Left ventricle myocardium superior (tissue), 1 donor: ENCODE measurements around the gene MED8. TPM values are rescaled to one million over a fixed set of nuclear protein-coding genes. Genes with fewer than 3 reads are reported as not detected.

ENCODE experiments used
- ATAC-seq: fragments of 200-7000 bp; cut with Tn5 transposase; one replicate; pipeline ENCODE4 v1.9.1; 2020; ENCODE audit warnings: mild to moderate bottlenecking, moderate library complexity
- DNase-seq: peaks from one replicate; pipeline ENCODE4 v3.0.0-alpha.2; 2020
- intact Hi-C: fragments of 100-400 bp; cut with micrococcal nuclease; formaldehyde crosslinking; loops from one replicate; pipeline ENCODE4 v1.11.0; 2022
- long read RNA-seq: library from polyadenylated mRNA; unstranded; transcript quantifications from one replicate; pipeline ENCODE4 v2.0.0, GENCODE V29; 2021
- total RNA-seq: library from RNA; stranded (reverse); fragmentation: NEBNext Ultra II Directional; extraction: Animal tissue kit (Norgen Biotek cat#: 25700); gene quantifications from one replicate; pipeline ENCODE4 v1.2.1, GENCODE V29; 2021
- donor health status: DM: no; HTN: yes; CAD: no; lungs with severe emphysema.

MED8 gene
- total RNA-seq, result 16.0 TPM
- long read RNA-seq, transcript MED8-203 (7 exons, 1,924 nt), result major isoform, 22 of 37 reads
- long read RNA-seq, partial matches to known transcripts, result 4 of 37 reads
- long read RNA-seq, other reads (novel, unspliced or antisense), result 9 of 37 reads

GRCh38 chr1:43389326-43390313 is at the start of gene MED8, which contains the start of gene SZT2:
Gene MED8, minus strand, starts transcription at chr1:43389800. Its CDS starts 36 bp downstream, at chr1:43389764.
Gene SZT2, plus strand, starts transcription at chr1:43389899. Its CDS starts 70 bp downstream, at chr1:43389969.
- peak; percentile 96 for DNase-seq
- peak; percentile 99 for ATAC-seq
- intact Hi-C loops, result no loop called here

DNA sequence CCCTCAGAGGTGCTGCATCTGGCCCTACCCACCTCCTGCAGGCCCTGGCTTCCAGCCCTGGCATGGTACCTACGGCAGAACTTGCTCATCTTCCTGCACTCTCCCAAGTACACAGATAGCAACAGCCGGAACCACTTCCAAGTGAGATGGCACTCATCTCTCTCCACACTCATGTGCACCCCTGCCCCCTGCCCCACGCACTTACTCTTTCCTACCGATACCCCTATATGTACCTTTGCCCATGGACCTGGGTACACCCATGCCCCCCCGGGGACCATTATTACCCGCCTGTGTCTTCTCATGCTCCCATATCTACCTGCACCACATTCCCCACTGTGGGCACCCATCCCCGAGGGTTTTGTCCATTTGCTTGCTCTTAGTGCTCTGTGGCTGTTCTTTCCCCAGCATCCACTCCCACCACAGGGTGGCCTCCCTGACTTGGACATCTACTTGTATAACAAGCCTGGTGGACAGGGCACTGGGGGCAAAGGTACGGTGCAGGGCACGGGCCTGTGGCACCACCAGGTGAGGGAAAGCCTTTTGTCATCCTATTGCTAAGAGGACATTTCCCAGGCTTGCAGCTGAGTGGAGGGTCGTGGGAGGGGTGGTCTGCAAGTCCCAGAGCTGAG is 49.5 kb upstream of the MED8 start:
- ATAC-seq, result no peak
- DNase-seq, result no peak
- intact Hi-C loops, result no loop called here

DNA sequence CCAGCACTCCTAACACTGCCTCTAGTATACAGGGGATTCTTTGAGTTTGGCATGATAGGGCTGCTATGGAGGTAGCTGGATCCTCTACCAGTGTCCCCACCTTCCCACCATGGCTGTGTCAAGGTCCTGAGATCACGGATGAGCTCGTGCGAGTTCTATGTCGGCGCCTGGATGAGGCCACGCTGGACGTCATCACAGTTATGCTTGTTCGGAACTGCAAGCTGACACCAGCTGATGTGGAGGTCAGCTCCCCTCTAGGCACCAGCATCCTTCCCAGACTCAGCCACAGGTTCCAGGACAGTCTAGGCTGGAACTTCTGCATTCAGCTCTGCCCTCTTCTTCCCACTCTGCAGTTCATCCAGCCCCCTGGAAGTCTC is 49.0 kb upstream of the MED8 start:
- intact Hi-C loops, result no loop called here
- DNase-seq, result no peak
- no peak for ATAC-seq

DNA sequence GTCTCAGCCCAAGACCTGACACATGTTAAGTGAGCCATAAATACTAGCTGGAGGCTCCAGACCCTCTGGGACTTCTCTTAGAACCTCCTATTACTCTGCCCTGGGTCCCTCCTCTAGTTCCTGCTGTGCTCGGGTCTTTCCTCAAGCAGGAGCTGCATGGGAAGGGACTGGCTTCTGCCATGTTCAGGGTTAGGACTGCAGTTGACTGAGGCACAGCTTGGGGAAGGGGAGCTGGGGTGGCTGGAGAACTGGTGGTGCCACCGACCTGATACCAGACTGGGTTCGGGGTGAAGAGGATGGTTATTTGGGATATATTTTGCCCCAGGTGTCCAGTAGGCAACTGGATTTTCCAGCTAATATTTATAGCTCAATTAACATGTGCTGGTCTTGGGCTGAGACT is 48.4 kb upstream of the MED8 start:
- DNase-seq (no peak), ATAC-seq (no peak)
- intact Hi-C loops, result no loop called here

GRCh38 chr1:43437031-43437973 is 47.7 kb upstream of the MED8 start:
- intact Hi-C loops, result no loop called here
- DNase-seq, result no peak
- ATAC-seq, result no peak

DNA sequence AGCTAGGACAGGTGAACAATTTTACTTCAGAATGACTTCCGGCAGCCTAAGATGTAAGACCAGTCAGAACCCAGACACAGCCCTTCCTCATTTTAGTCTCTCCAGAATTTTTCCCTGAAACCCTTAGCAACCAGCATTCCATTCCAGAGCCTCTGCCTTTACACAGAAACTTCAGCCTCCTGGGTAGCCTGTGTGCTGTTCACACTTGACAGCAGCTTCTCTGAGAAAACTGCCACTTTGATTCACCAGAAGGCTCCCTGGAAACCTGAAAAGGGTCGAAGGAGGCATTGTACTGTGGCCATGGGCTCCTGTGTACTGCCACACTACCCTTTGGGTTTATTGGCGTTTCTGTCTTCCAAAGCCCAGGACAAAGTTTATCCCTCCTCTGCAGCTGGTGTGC is 46.8 kb upstream of the MED8 start:
- intact Hi-C loops, result no loop called here
- DNase-seq (no peak), ATAC-seq (no peak)

GRCh38 chr1:43435146-43436145 is 45.8 kb upstream of the MED8 start:
- ATAC-seq, result peak; percentile 83
- intact Hi-C loops, result no loop called here
- no peak for DNase-seq

GRCh38 chr1:43434256-43434655 is 44.7 kb upstream of the MED8 start:
- no peak for DNase-seq
- intact Hi-C loops, result no loop called here
- ATAC-seq, result no peak

DNA sequence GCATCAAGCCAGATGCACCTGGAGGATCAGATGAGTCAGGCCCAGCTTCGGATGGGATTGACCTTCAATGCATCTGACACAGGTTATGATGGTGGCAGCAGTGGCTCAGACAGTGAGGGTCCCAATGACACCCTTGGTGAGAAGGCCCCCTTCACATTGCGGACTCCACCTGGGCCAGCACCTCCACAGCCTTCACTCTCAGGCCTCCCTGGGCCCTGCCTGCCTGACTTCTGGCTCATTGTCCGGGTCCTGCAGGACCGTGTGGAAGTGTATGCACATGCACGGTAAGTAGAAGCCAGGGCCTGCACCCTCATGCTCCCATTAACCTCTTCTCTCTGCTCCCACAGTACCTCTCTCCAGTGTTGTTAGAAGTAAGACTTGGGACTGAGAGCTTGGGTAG is 43.3 kb upstream of the MED8 start:
- ATAC-seq (no peak), DNase-seq (no peak)
- intact Hi-C loops, result no loop called here

DNA sequence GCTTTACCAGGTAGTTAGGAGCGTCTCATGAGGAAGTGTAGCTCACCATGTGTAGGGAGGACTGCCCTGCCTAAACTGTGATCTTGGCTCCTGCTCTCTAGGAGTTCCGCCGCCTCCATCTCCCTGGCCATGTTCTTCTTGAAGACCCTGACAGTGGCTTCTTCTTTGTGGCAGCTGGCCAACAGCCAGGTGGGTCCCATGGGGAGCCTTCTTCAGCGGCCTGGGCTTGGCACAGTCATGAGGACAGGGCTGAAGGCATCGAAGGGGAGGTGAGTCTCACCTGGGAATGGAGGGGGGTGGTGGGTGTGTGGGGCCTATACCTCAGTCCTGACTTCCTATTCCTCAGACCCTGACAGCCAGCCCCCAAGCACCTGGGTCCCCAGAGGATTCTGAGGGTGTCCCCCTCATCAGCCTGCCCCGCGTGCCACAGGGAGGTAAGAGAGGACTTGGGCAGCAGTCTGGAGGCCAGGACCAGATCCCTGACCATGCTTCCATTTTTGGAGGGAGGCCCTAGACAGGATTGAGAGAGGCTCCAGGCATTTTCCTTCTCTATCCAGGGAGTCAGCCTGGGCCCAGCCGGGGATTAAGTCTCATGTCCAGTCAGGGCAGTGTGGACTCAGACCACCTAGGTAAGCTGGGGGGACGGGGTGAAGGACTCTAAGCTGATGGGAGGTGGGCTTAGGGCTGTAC is 42.7 kb upstream of the MED8 start:
- intact Hi-C loops, result no loop called here
- ATAC-seq (no peak), DNase-seq (no peak)

DNA sequence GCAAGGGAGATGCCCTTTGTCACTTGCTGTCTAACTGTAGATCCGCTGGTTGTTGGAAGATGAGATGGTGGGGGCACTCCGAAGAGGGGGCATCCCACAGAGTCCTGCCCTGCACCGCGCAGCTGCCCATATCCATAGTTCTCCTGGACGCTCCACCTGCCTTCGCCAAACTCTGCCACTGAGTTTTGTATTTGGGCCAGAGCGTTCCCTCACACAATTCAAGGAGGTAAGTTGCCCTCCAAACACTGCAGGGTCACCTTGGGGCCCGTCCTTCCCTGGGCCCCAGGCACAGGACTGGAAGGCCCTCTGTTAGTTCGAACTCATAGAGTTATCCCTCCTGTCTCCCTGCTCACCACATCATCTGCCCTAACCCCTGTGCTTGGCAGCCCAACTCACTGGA is 42.1 kb upstream of the MED8 start:
- intact Hi-C loops, result no loop called here

GRCh38 chr1:43430831-43431230 is 41.2 kb upstream of the MED8 start:
- DNase-seq (no peak), ATAC-seq (no peak)
- intact Hi-C loops, result no loop called here

More for the DNA sequence above, 42.1 kb upstream of the MED8 start:
- no peak for DNase-seq
- ATAC-seq, result no peak

DNA sequence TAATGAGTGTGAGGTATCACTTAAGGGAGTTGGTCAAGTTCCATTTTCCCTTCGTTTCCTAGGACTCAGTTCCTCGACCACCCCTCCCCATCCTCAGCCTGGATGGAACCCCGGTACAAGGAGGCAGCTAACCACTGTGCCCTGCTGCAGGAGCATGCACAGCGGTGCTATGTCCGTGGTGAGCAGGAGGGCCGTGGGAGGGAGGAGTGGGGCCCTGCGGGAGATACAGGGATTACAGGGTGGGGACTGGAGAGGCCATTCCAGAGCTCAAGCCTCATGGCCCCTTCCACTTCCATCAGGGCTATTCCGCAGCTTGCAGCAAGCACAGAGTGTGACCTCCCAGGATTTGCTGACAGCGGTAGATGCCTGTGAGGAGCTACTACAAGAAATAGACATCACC is 38.3 kb upstream of the MED8 start:
- intact Hi-C loops, result no loop called here
- DNase-seq (no peak), ATAC-seq (no peak)

DNA sequence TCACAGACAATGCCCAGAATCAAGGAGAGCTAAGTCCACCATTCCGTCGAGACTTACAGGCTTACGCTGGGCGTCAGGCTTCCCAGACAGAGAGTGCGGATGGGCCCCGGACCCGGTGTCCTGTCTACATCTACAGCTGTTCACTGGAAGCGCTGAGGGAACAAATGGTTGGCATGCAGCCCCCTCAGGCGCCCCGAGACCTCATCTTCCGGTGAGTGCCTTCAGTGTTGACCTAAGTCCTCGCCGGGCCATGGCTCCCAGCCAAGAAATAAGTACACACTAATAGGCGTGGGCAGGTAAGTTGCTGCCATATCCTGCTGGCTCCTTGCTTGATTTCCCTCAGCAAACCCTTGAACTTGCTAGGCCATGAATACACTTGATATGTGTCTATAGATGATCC is 37.9 kb upstream of the MED8 start:
- no peak for DNase-seq
- intact Hi-C loops, result no loop called here
- ATAC-seq, result no peak

- DNase-seq (no peak), ATAC-seq (no peak)
- intact Hi-C loops, result no loop called here
These were observed 36.6 kb upstream of the MED8 start for GRCh38 chr1:43426221-43426620.

DNA sequence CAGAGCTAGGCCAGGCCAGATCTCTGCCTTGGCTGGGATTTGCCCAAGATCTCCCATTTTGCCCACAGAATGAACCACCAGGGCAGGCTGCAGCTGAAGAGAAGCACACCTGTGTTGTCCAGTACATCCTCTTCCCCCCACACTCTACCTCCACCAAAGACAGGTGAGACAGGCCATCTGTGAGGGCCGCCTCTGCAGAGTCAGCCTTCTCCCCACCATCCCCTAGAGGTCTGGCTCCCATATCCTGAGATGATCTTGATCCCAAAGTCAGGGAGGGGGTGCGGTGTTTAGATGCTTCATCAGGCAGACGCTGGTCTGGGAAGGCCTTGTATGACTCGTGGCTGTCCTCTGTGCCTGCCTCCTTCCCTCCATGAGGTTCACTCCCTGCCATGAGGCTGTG is 35.4 kb upstream of the MED8 start:
- DNase-seq (no peak), ATAC-seq (no peak)
- intact Hi-C loops, result no loop called here

GRCh38 chr1:43423672-43424550 is 34.3 kb upstream of the MED8 start:
- DNase-seq, result no peak
- ATAC-seq, result no peak
- intact Hi-C loops, result no loop called here
